GM12892 (cell line): ENCODE measurements around the gene MYLK.

Experiments
- POLR2A ChIP-seq: IDR thresholded peaks from 2 replicates; pipeline ENCODE4 v1.6.1; 2011; ENCODE audit warnings: low read depth, low read length, control low read depth
- TAF1 ChIP-seq: IDR thresholded peaks from 2 replicates; pipeline ENCODE4 v1.6.1; 2011; ENCODE audit warnings: low read depth, mild to moderate bottlenecking, control low read depth, low read length, borderline replicate concordance

GRCh38 chr3:123781571-123782275, 102.4 kb downstream of the MYLK start:
- TF ChIP-seq TAF1, result no peak
- no peak for TF ChIP-seq POLR2A
